IMR-90 (cell line): ENCODE measurements around the gene SYAP1. TPM values are rescaled to one million over a fixed set of nuclear protein-coding genes. Genes with fewer than 3 reads are reported as not detected.

Source experiments
- ATAC-seq: fragments of 200-7000 bp; cut with Tn5 transposase; 2 replicates; pipeline ENCODE4 v1.9.1; 2020; ENCODE audit warnings: low read depth, mild to moderate bottlenecking, moderate library complexity
- BruUV-seq: library from RNA; stranded (reverse); fragments of 400-500 nt; replicated peaks from 2 replicates; lab custom pipeline; 2021; lab: Mats Ljungman, UMichigan
- CTCF ChIA-PET: fragments of 300-600 bp; formaldehyde crosslinking; extraction: SDS; loops from one replicate; lab custom pipeline; 2021; ENCODE audit warnings: antibody characterized with exemption; lab: Yijun Ruan, JAX
- POLR2A ChIA-PET: fragments of 300-600 bp; sonication (Branson Sonifier 250); formaldehyde crosslinking; loops from one replicate; lab custom pipeline; 2022; ENCODE audit warnings: antibody characterized with exemption; ENCODE audit not compliant: unreplicated experiment; lab: Charles Lee
- DNase-seq: peaks from one replicate; pipeline ENCODE4 v3.0.0; 2013
- H2AFZ ChIP-seq: replicated peaks from 2 replicates; pipeline ENCODE3; 2013; ENCODE audit warnings: low read length, mild to moderate bottlenecking; ENCODE audit not compliant: poor library complexity
- H2AK5ac ChIP-seq: 2 replicates; pipeline ENCODE4 v1.6.1; 2013; ENCODE audit warnings: low read depth, low read length, inconsistent platforms
- H2AK9ac ChIP-seq: replicated peaks from 2 replicates; pipeline ENCODE3; 2013; ENCODE audit warnings: mild to moderate bottlenecking, low read depth, low read length, moderate library complexity; ENCODE audit not compliant: poor library complexity
- H2BK120ac ChIP-seq: 2 replicates; pipeline ENCODE4 v1.6.1; 2013; ENCODE audit warnings: low read depth, low read length, inconsistent platforms
- H2BK15ac ChIP-seq: 3 replicates; pipeline ENCODE4 v1.6.1; 2013; ENCODE audit warnings: low read depth, low read length, inconsistent platforms
- H2BK20ac ChIP-seq: 2 replicates; pipeline ENCODE4 v1.6.1; 2013; ENCODE audit warnings: low read depth, mild to moderate bottlenecking, inconsistent platforms, low read length, moderate library complexity
- H2BK5ac ChIP-seq: 2 replicates; pipeline ENCODE4 v1.6.1; 2013; ENCODE audit warnings: mild to moderate bottlenecking, low read depth, low read length, inconsistent platforms; ENCODE audit not compliant: poor library complexity, severe bottlenecking
- H3K14ac ChIP-seq: replicated peaks from 2 replicates; pipeline ENCODE4 v1.6.1; 2013; ENCODE audit warnings: low read depth, low read length, inconsistent platforms
- H3K18ac ChIP-seq: 2 replicates; pipeline ENCODE4 v1.6.1; 2013; ENCODE audit warnings: low read depth, low read length, control low read depth
- H3K23ac ChIP-seq: 2 replicates; pipeline ENCODE4 v1.6.1; 2013; ENCODE audit warnings: low read depth, low read length, inconsistent platforms
- H3K27ac ChIP-seq: 2 replicates; pipeline ENCODE4 v1.5.1; 2013; ENCODE audit warnings: mild to moderate bottlenecking, control low read depth, low read length; ENCODE audit not compliant: insufficient read depth
- H3K27me3 ChIP-seq: 2 replicates; pipeline ENCODE4 v1.6.1; 2013; ENCODE audit warnings: low read length; ENCODE audit not compliant: control insufficient read depth, insufficient read depth
- H3K36me3 ChIP-seq: 2 replicates; pipeline ENCODE4 v1.6.1; 2013; ENCODE audit warnings: low read length, mixed read lengths; ENCODE audit not compliant: control insufficient read depth, insufficient read depth
- H3K4ac ChIP-seq: 2 replicates; pipeline ENCODE4 v1.6.1; 2013; ENCODE audit warnings: low read depth, low read length, inconsistent platforms
- H3K4me1 ChIP-seq: 2 replicates; pipeline ENCODE4 v1.6.1; 2013; ENCODE audit warnings: low read length, mixed read lengths; ENCODE audit not compliant: control insufficient read depth, insufficient read depth
- H3K4me2 ChIP-seq: 2 replicates; pipeline ENCODE4 v1.6.1; 2013; ENCODE audit warnings: low read depth, mild to moderate bottlenecking, control low read depth, low read length, moderate library complexity
- H3K4me3 ChIP-seq: 2 replicates; pipeline ENCODE4 v1.5.1; 2013; ENCODE audit warnings: low read depth, mild to moderate bottlenecking, control low read depth, low read length, moderate library complexity; ENCODE audit not compliant: insufficient read depth
- H3K56ac ChIP-seq: 2 replicates; pipeline ENCODE4 v1.6.1; 2013; ENCODE audit warnings: low read length, inconsistent platforms; ENCODE audit not compliant: insufficient read depth; ENCODE audit errors: extremely low read depth
- H3K79me1 ChIP-seq, 2 experiments: 2 replicates each; pipeline ENCODE4 v1.6.1; 2013; ENCODE audit warnings: low read length in 2 of 2, inconsistent platforms in 1 of 2, low read depth in 1 of 2
- H3K9ac ChIP-seq: 2 replicates; pipeline ENCODE4 v1.6.1; 2013; ENCODE audit warnings: low read depth, low read length, control low read depth
- H3K9me1 ChIP-seq: 2 replicates; pipeline ENCODE4 v1.6.1; 2013; ENCODE audit warnings: low read length, inconsistent platforms; ENCODE audit not compliant: insufficient read depth
- H3K9me3 ChIP-seq: 2 replicates; pipeline ENCODE4 v1.6.1; 2013; ENCODE audit warnings: low read length; ENCODE audit not compliant: control insufficient read depth, insufficient read depth
- H4K20me1 ChIP-seq: 2 replicates; pipeline ENCODE4 v1.6.1; 2013; ENCODE audit warnings: low read length, inconsistent platforms; ENCODE audit not compliant: insufficient read depth
- H4K5ac ChIP-seq: 2 replicates; pipeline ENCODE4 v1.6.1; 2013; ENCODE audit warnings: mild to moderate bottlenecking, low read depth, low read length, control low read depth
- H4K8ac ChIP-seq, 2 experiments: 2 replicates each; pipeline ENCODE4 v1.6.1; 2013; ENCODE audit warnings: low read depth in 2 of 2, low read length in 2 of 2, control low read depth in 1 of 2, inconsistent platforms in 1 of 2
- H4K91ac ChIP-seq: 2 replicates; pipeline ENCODE4 v1.6.1; 2013; ENCODE audit warnings: low read depth, low read length, inconsistent platforms; ENCODE audit not compliant: insufficient read depth
- BHLHE40 ChIP-seq: fragments of 150-350 bp; IDR thresholded peaks from 2 replicates; pipeline ENCODE4 v1.6.1; 2016; ENCODE audit warnings: mild to moderate bottlenecking, low read depth, low read length
- CEBPB ChIP-seq: IDR thresholded peaks from 2 replicates; pipeline ENCODE4 v1.6.1; 2012; ENCODE audit warnings: low read depth, low read length, improper control_type of control experiment
- CHD1 ChIP-seq: IDR thresholded peaks from 2 replicates; pipeline ENCODE4 v1.6.1; 2012; ENCODE audit warnings: low read depth, low read length, improper control_type of control experiment
- CTCF ChIP-seq: conservative IDR thresholded peaks from 2 replicates; pipeline ENCODE4 v1.5.1; 2012; ENCODE audit warnings: mild to moderate bottlenecking, low read depth, low read length, improper control_type of control experiment
- ELK1 ChIP-seq: fragments of 150-350 bp; IDR thresholded peaks from 2 replicates; pipeline ENCODE4 v1.6.1; 2016; ENCODE audit warnings: low read depth, mild to moderate bottlenecking, low read length, moderate library complexity, borderline replicate concordance
- FOS ChIP-seq: fragments of 150-350 bp; IDR thresholded peaks from 2 replicates; pipeline ENCODE4 v1.6.1; 2016; ENCODE audit warnings: low read depth, low read length
- MAFK ChIP-seq: IDR thresholded peaks from 2 replicates; pipeline ENCODE4 v1.6.1; 2012; ENCODE audit warnings: low read depth, low read length, improper control_type of control experiment
- MAZ ChIP-seq: IDR thresholded peaks from 2 replicates; pipeline ENCODE4 v1.6.1; 2012; ENCODE audit warnings: low read depth, mild to moderate bottlenecking, low read length, improper control_type of control experiment, moderate library complexity, borderline replicate concordance
- MXI1 ChIP-seq: IDR thresholded peaks from 2 replicates; pipeline ENCODE4 v1.6.1; 2012; ENCODE audit warnings: low read depth, mild to moderate bottlenecking, low read length, moderate library complexity, borderline replicate concordance
- NFE2L2 ChIP-seq: fragments of 150-350 bp; IDR thresholded peaks from 2 replicates; pipeline ENCODE4 v1.6.1; 2016; ENCODE audit warnings: low read depth, mild to moderate bottlenecking, low read length
- POLR2A ChIP-seq: IDR thresholded peaks from 2 replicates; pipeline ENCODE4 v1.6.1; 2012; ENCODE audit warnings: mild to moderate bottlenecking, low read depth, low read length
- RAD21 ChIP-seq: IDR thresholded peaks from 2 replicates; pipeline ENCODE4 v1.6.1; 2012; ENCODE audit warnings: low read length, improper control_type of control experiment
- RCOR1 ChIP-seq: IDR thresholded peaks from 2 replicates; pipeline ENCODE4 v1.6.1; 2012; ENCODE audit warnings: mild to moderate bottlenecking, low read length, improper control_type of control experiment; ENCODE audit not compliant: insufficient replicate concordance
- RFX5 ChIP-seq: IDR thresholded peaks from 2 replicates; pipeline ENCODE4 v1.8.0; 2012; ENCODE audit warnings: low read depth, mild to moderate bottlenecking, low read length, moderate library complexity
- SMC3 ChIP-seq: fragments of 150-350 bp; IDR thresholded peaks from 2 replicates; pipeline ENCODE4 v1.6.1; 2016; ENCODE audit warnings: low read depth, mild to moderate bottlenecking, antibody characterized with exemption, low read length, moderate library complexity
- USF2 ChIP-seq: fragments of 150-350 bp; IDR thresholded peaks from 2 replicates; pipeline ENCODE4 v1.6.1; 2017; ENCODE audit warnings: mild to moderate bottlenecking, antibody characterized with exemption, low read length, low read depth
- WGBS, 2 experiments: methylation state at CpG; one replicate each; pipeline versions ENCODE4 v1.1.5 to v1.1.7; 2013; ENCODE audit warnings: missing lambda C conversion rate in 2 of 2; ENCODE audit not compliant: insufficient read length in 1 of 2; ENCODE audit errors: extremely low coverage in 2 of 2; 5-methylcytosine and 5-hydroxymethylcytosine counted together
- dilution Hi-C: fragments of 300-500 bp; cut with HindIII; formaldehyde crosslinking; loops from one replicate; pipeline ENCODE4 v1.14.3; 2018; ENCODE audit warnings: low sequenced_read_pairs; ENCODE audit not compliant: unreplicated experiment
- in situ Hi-C: fragments of 300-500 bp; cut with MboI; formaldehyde crosslinking; loops from 3 replicates; pipeline ENCODE4 v1.14.3; 2019; ENCODE audit warnings: low sequenced_read_pairs, inconsistent platforms, mixed read lengths
- intact Hi-C: fragments of 100-400 bp; cut with micrococcal nuclease; formaldehyde crosslinking; loops from 2 replicates; pipeline ENCODE4 v1.10.0; 2022
- polyA plus RNA-seq, 3 experiments: library from polyadenylated mRNA; depleted of rRNA; stranded (reverse); fragments of >200 nt; gene quantifications; 2 replicates each; pipeline ENCODE4 v1.2.3, GENCODE V29; 2012; ENCODE audit warnings: low replicate concordance in 1 of 3
- total RNA-seq: library from RNA; depleted of rRNA; stranded (reverse); fragments of >200 nt; gene quantifications from 2 replicates; pipeline ENCODE4 v1.2.3, GENCODE V29; 2012

The SYAP1 gene
- total and polyA plus RNA-seq, 2 of the 4 experiments (the other 2 are of a cell fraction), result 17.7 to 35.0 TPM

GRCh38 chrX:16699389-16699788 is 20.0 kb upstream of the SYAP1 start:
- Histone ChIP-seq H4K8ac (no peak overlapping the region), H2AK5ac (no peak overlapping the region), H3K56ac (no peak overlapping the region), H2AK9ac (no peak overlapping the region), H3K9me1 (no peaks in the 10 kb centered on the region), H3K27me3 (no peaks in the 10 kb centered on the region; the same call in 1 of the 2 replicates), H4K5ac (no peak overlapping the region), H2BK15ac (no peak overlapping the region), H3K4me3 (no peak overlapping the region), H3K23ac (no peak overlapping the region), H3K4me1 (no peaks in the 10 kb centered on the region), H3K9ac (no peak overlapping the region), H2AFZ (no peak overlapping the region), H2BK5ac (no peak overlapping the region), H3K4ac (no peak overlapping the region), H3K27ac (no peak overlapping the region), H3K18ac (no peak overlapping the region), H3K14ac (no peak overlapping the region), H2BK20ac (no peak overlapping the region), H3K9me3 (no peaks in the 10 kb centered on the region), H2BK120ac (no peak overlapping the region), H3K36me3 (no peaks in the 10 kb centered on the region), H3K4me2 (no peak overlapping the region), H4K91ac (no peak overlapping the region), H3K79me1 (no peaks in the 10 kb centered on the region), H4K20me1 (no peaks in the 10 kb centered on the region)
- BruUV-seq, result no TSS peak
- intact Hi-C loops (loop anchor here (5.0 to 10.0 kb wide), 3 partner anchors 937 to 1225 kb away; no protein-coding TSS in a partner anchor), dilution Hi-C loops (no loop called here), in situ Hi-C loops (loop anchor here (25.0 kb wide), 2 partner anchors 887 to 1212 kb away; partner anchors contain the start of gene PIR)
- ATAC-seq (no peak), DNase-seq (no peak)
- no peak for TF ChIP-seq POLR2A
- TF ChIP-seq MAZ, result no peak
- TF ChIP-seq CTCF, result no peak
- no peak for TF ChIP-seq MAFK
- no peak for TF ChIP-seq BHLHE40
- TF ChIP-seq USF2, result no peak
- TF ChIP-seq CEBPB, result no peak
- TF ChIP-seq SMC3, result no peak
- no peak for TF ChIP-seq RAD21
- no peak for TF ChIP-seq FOS
- TF ChIP-seq NFE2L2, result no peak
- no peak for TF ChIP-seq RCOR1
- no peak for TF ChIP-seq ELK1
- TF ChIP-seq CHD1, result no peak
- TF ChIP-seq RFX5, result no peak
- no peak for TF ChIP-seq MXI1
- ChIA-PET POLR2A (no interaction called here), CTCF (interaction anchor here (0.6 kb wide), 1 partner anchor 1455 kb away, joined by 4 read pairs; no protein-coding TSS in a partner anchor)
- no CpG with 5 or more reads among the region's 6 CpGs for WGBS, 2 experiments
